ENCODE results near the gene TSEN54. TPM values are rescaled to one million over a fixed set of nuclear protein-coding genes. Genes with fewer than 3 reads are reported as not detected.

The TSEN54 gene
- polyA plus RNA-seq, 4 donors, result 38.7 to 68.8 (median 55.0) TPM

Other genes with a start within 250 kb of the TSEN54 start
- 10 to 100 TPM; 19.5 to 23.2 (median 22.1) TPM for gene MIF4GD, start 245.3 kb upstream of the TSEN54 start, polyA plus RNA-seq (ENCODE audit: insufficient read length in 4 of 4)
- 10 to 100 TPM in 1 of 4 donors, 1 to 10 TPM in 3; 7.3 to 10.2 (median 7.9) TPM for gene SLC25A19, start 227.1 kb upstream of the TSEN54 start, polyA plus RNA-seq (ENCODE audit: insufficient read length in 4 of 4)
- 100 to 1,000 TPM in 2 of 4 donors, 10 to 100 TPM in 2; 91.2 to 109 (median 101) TPM for gene GRB2, start 110.8 kb upstream of the TSEN54 start, polyA plus RNA-seq (ENCODE audit: insufficient read length in 4 of 4)
- 100 to 1,000 TPM in 1 of 4 donors, 10 to 100 TPM in 3; 69.8 to 118 (median 80.8) TPM for gene TMEM94, start 59.9 kb upstream of the TSEN54 start, polyA plus RNA-seq (ENCODE audit: insufficient read length in 4 of 4)
- 10 to 100 TPM; 28.5 to 35.0 (median 32.4) TPM for gene CASKIN2, start 991 bp upstream of the TSEN54 start, polyA plus RNA-seq (ENCODE audit: insufficient read length in 4 of 4)
- 100 to 1,000 TPM in 1 of 4 donors, 10 to 100 TPM in 3; 40.3 to 106 (median 77.2) TPM for gene LLGL2, start 9.2 kb downstream of the TSEN54 start, polyA plus RNA-seq (ENCODE audit: insufficient read length in 4 of 4)
- gene MYO15B, start 71.3 kb downstream of the TSEN54 start, polyA plus RNA-seq (ENCODE audit: insufficient read length in 4 of 4), result 100 to 1,000 TPM in 3 of 4 donors, 10 to 100 TPM in 1; 91.3 to 262 (median 168) TPM
- 1 to 10 TPM; 5.0 to 9.9 (median 6.5) TPM for gene SMIM5, start 116.9 kb downstream of the TSEN54 start, polyA plus RNA-seq (ENCODE audit: insufficient read length in 4 of 4)
- gene RECQL5, start 150.6 kb downstream of the TSEN54 start, polyA plus RNA-seq (ENCODE audit: insufficient read length in 4 of 4), result 10 to 100 TPM; 31.6 to 59.3 (median 46.1) TPM
- gene SAP30BP, start 150.8 kb downstream of the TSEN54 start, polyA plus RNA-seq (ENCODE audit: insufficient read length in 4 of 4), result 100 to 1,000 TPM in 2 of 4 donors, 10 to 100 TPM in 2; 89.1 to 103 (median 97.9) TPM
- gene ITGB4, start 204.9 kb downstream of the TSEN54 start, polyA plus RNA-seq (ENCODE audit: insufficient read length in 4 of 4), result 10 to 100 TPM; 11.3 to 16.5 (median 11.6) TPM
- gene GALK1, start 248.7 kb downstream of the TSEN54 start, polyA plus RNA-seq (ENCODE audit: insufficient read length in 4 of 4), result 10 to 100 TPM; 25.3 to 41.3 (median 32.1) TPM

All from left renal cortex interstitium (tissue), 4 donors.